Retinal pigment epithelial cell (primary cell): Measurements from ENCODE around the gene PAK3.
A peak's percentile ranks its signal among the peaks of the same experiment; 100 is the strongest.

Source experiments
- DNase-seq: peaks from one replicate; pipeline ENCODE4 v3.0.0-alpha.2; 2010; ENCODE audit warnings: low read depth
- H3K4me3 ChIP-seq: 2 replicates; pipeline ENCODE4 v1.5.1; 2011; ENCODE audit warnings: mild to moderate bottlenecking, low read length, control low read depth, moderate library complexity
- CTCF ChIP-seq: conservative IDR thresholded peaks from 2 replicates; pipeline ENCODE4 v1.5.1; 2011; ENCODE audit warnings: low read depth, low read length, control low read depth, inconsistent platforms

The PAK3 gene

GRCh38 chrX:111095974-111096895 is at the start of gene PAK3:
TSS of gene PAK3 (plus strand) at chrX:111096191. CDS start at chrX:111123104, 26,913 bp downstream.
- peak; percentile 60 for DNase-seq
- H3K4me3 ChIP-seq = peak within 1 kb of the TSS; percentile 53
- TF ChIP-seq CTCF = no peak

- DNase-seq = no peak
- no peak for TF ChIP-seq CTCF
- H3K4me3 ChIP-seq = no peak overlapping the region
Measured at GRCh38 chrX:111047575-111047974, 48.4 kb upstream of the PAK3 start.

- no peak for TF ChIP-seq CTCF
- no peak for DNase-seq
- H3K4me3 ChIP-seq = no peak overlapping the region
Measured at GRCh38 chrX:111052478-111052877, 43.5 kb upstream of the PAK3 start.

- no peak for DNase-seq
- TF ChIP-seq CTCF = no peak
- H3K4me3 ChIP-seq = no peak overlapping the region
Measured at GRCh38 chrX:111071542-111072277, 24.3 kb upstream of the PAK3 start.

- no peak for TF ChIP-seq CTCF
- no peak overlapping the region for H3K4me3 ChIP-seq
- DNase-seq = no peak
Measured at GRCh38 chrX:111083081-111083480, 12.9 kb upstream of the PAK3 start.

GRCh38 chrX:111086591-111087006 is 9.4 kb upstream of the PAK3 start:
- no peak for TF ChIP-seq CTCF
- no peak overlapping the region for H3K4me3 ChIP-seq
- DNase-seq = no peak

GRCh38 chrX:111088628-111089027 is 7.4 kb upstream of the PAK3 start:
- H3K4me3 ChIP-seq = no peak overlapping the region
- DNase-seq = no peak
- TF ChIP-seq CTCF = no peak
